Measurements from ENCODE around the gene GBF1. TPM values are rescaled to one million over a fixed set of nuclear protein-coding genes. Genes with fewer than 3 reads are reported as not detected.
A peak's percentile ranks its signal among the peaks of the same experiment; 100 is the strongest.

The GBF1 gene
- total and polyA plus RNA-seq, 2 donors (not counting 1 experiment from before 2014, with no cell fraction given), result 20.8 to 39.3 TPM

DNA sequence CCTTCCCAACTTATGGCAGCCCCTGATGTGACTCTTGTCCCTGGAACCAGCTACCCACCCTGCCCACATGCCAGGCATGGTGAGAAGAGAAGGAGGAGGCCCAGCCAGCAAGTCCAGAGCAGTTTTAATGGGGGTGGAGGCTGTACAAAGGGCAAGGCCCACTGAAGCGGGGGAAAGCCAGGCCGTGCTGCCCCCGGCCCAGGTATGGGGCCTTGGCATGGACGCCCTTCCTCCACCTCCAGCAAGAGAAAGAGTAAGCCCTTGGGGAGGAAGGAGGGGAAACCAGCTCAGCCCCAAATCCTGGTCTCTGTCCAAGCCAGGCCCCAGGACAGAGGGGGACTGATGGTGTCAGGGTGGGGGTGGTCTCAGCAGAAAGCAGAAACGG lies 157.2 kb downstream of the GBF1 start:
- POLR2A ChIA-PET, result interaction anchor here (1.0 kb wide), 1 partner anchor 13 kb away, joined by 4 read pairs; no protein-coding TSS in a partner anchor
- no peak overlapping the region for H3K4me2 ChIP-seq (replicated peaks; ENCODE audit: low read depth, low read length, poor library complexity, severe bottlenecking)
- CTCF ChIA-PET, result interaction anchor here (0.9 to 4.4 kb wide), 12 partner anchors 9 to 173 kb away, joined by 3 to 35 read pairs (median 6); partner anchors contain the start of genes C10orf95, CUEDC2 and FBXL15

More for the DNA sequence above, 157.2 kb downstream of the GBF1 start:
- Mint-ChIP-seq H3K27ac (no peak overlapping the region), H3K27me3 (peaks cover 4% of the 10 kb centered on the region), H3K9me3 (ENCODE audit: insufficient read depth) (no peaks in the 10 kb centered on the region), H3K4me3 (no peak overlapping the region), H3K4me1 (peaks cover 32% of the 10 kb centered on the region)
- Histone ChIP-seq H3K27me3 (replicated peaks in 1 of 4; ENCODE audit: control extremely low read depth in 1 of 4, control insufficient read depth in 3 of 4, insufficient read depth in 4 of 4, low read length in 3 of 4) (peaks cover 0 to 4% (median under 1%) of the 10 kb centered on the region in 4 experiments), H4K20me1 (ENCODE audit: control insufficient read depth, insufficient read depth, low read length, poor library complexity, severe bottlenecking) (peaks cover 74% of the 10 kb centered on the region), H3K27ac (ENCODE audit: low read length in 2 of 2) (no peak overlapping the region), H3K9me3 (ENCODE audit: control extremely low read depth in 1 of 3, control insufficient read depth in 2 of 3, insufficient read depth in 1 of 3, low read length in 2 of 3) (no peaks in the 10 kb centered on the region), H2AFZ (ENCODE audit: insufficient read depth, low read depth, low read length, poor library complexity, severe bottlenecking) (no peak overlapping the region), H3K4me1 (ENCODE audit: control insufficient read depth in 2 of 2, insufficient read depth in 2 of 2, low read length in 2 of 2) (peaks cover 23 to 29% of the 10 kb centered on the region in 2 donors), H3K36me3 (replicated peaks in 1 of 2; ENCODE audit: control extremely low read depth in 1 of 2, control insufficient read depth in 1 of 2, extremely low read depth in 1 of 2, insufficient read depth in 2 of 2, low read length in 1 of 2) (peaks cover 0 to 44% of the 10 kb centered on the region in 2 experiments), H3K79me2 (ENCODE audit: control insufficient read depth, insufficient read depth, low read length) (peaks cover 20% of the 10 kb centered on the region), H3K4me3 (ENCODE audit: control extremely low read depth in 1 of 5, extremely low read depth in 1 of 5, insufficient read depth in 1 of 5, low read depth in 2 of 5, low read length in 4 of 5) (no peak overlapping the region), H3K9ac (ENCODE audit: low read length) (no peak overlapping the region)
- WGBS (ENCODE audit: insufficient coverage), result no CpG with 5 or more reads among the region's 5 CpGs
- ATAC-seq (ENCODE audit: low read depth), result no peak
- TF ChIP-seq EZH2 (IDR thresholded peaks at IDR 0.05; ENCODE audit: borderline replicate concordance, insufficient read depth, low read depth, low read length, poor library complexity, severe bottlenecking) (no peak), CTCF (IDR thresholded peaks at IDR 0.05) (no peak)
- intact Hi-C loops (cut with micrococcal nuclease), result no loop called here
- peak; percentile 37 for DNase-seq
